NCI-H460 (cell line): ENCODE measurements around the gene RSAD2. TPM values are rescaled to one million over a fixed set of nuclear protein-coding genes. Genes with fewer than 3 reads are reported as not detected.
"Not testable (repeated sequence)": the region's sequence is repeated elsewhere in the genome, so short reads cannot be mapped to it uniquely, and the experiment has no call there.

Experiments
- DNase-seq: peaks from one replicate; pipeline ENCODE4 v3.0.0-alpha.2; 2016; ENCODE audit warnings: low read depth; ENCODE audit errors: extremely low read depth
- polyA plus RNA-seq: library from polyadenylated mRNA; depleted of rRNA; stranded (reverse); fragments of >200 nt; gene quantifications from 2 replicates; pipeline ENCODE4 v1.2.3, GENCODE V29; 2014; cell fraction: nucleus; rRNA removed
- total RNA-seq: library from RNA; depleted of rRNA; stranded (reverse); fragments of >200 nt; shearing (Covaris generic); gene quantifications from 2 replicates; pipeline ENCODE4 v1.2.3, GENCODE V29; 2014; rRNA removed

RSAD2 gene, protein sequence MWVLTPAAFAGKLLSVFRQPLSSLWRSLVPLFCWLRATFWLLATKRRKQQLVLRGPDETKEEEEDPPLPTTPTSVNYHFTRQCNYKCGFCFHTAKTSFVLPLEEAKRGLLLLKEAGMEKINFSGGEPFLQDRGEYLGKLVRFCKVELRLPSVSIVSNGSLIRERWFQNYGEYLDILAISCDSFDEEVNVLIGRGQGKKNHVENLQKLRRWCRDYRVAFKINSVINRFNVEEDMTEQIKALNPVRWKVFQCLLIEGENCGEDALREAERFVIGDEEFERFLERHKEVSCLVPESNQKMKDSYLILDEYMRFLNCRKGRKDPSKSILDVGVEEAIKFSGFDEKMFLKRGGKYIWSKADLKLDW
- total RNA-seq = 0.02 TPM in 1 of 2 replicates, not detected in the other
- polyA plus RNA-seq = 0.60 TPM in 1 of 2 replicates, not detected in the other

GRCh38 chr2:6877402-6878304 lies at the start of gene RSAD2:
Gene RSAD2 (plus strand): TSS chr2:6877777. CDS start chr2:6877801, 24 bp downstream.
- peak; percentile 13 for DNase-seq

GRCh38 chr2:6828299-6828584 lies 49.3 kb upstream of the RSAD2 start:
- no peak for DNase-seq

GRCh38 chr2:6831229-6831628 lies 46.3 kb upstream of the RSAD2 start:
- DNase-seq = no peak

DNA sequence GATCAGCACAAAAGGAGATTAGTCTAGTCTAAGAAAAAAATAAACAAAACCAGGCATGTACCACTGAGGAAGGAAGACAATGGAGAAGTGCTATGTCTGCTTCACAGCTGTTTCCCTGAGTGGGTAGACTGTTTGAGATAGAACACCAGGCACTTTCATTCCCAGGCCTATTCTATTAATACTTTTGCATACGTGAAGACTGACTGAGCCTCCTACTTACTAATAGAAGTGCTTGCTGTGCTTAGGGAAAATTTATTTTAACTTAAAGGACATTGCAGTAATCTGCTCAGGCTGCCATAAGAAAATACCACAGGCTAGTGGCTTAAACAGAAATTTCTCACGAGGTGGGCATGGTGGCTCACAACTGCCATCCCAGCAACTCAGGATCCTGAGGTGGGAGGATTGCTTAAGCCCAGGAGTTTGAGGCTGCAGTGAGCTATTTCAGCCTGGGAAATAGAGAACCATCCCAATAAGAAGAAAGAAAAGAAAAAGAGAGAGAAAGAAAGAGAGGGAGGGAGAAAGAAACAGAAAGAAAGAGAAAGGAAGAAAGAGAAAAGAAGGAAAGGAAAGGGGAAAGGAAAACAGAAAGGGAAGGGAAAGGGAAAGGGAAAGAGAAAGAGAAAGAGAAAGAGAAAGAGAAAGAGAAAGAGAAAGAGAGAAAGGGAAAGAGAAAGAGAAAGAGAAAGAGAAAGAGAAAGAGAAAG lies 44.8 kb upstream of the RSAD2 start:
- no peak for DNase-seq

- no peak for DNase-seq
Observed at GRCh38 chr2:6833300-6833604, 44.3 kb upstream of the RSAD2 start.

DNA sequence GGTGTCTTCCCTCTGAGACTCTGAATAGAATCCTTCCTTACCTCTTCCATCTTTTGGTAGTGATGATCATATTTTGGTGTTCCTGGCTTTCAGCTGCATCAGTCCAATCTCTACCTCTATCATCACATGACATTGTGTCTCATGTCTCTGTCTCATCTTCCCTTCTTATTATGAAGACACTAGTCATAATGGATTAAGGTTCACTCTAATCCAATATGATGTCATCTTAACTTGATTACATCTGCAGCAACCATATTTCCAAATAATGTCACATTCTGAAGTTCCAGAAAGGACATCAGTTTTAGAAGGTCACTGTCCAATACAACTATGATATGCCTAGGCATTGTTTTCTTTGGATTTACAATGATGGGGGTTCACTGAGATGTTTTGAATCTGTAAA lies 43.4 kb upstream of the RSAD2 start:
- DNase-seq = no peak

GRCh38 chr2:6835467-6835866 lies 42.1 kb upstream of the RSAD2 start:
- no peak for DNase-seq

DNA sequence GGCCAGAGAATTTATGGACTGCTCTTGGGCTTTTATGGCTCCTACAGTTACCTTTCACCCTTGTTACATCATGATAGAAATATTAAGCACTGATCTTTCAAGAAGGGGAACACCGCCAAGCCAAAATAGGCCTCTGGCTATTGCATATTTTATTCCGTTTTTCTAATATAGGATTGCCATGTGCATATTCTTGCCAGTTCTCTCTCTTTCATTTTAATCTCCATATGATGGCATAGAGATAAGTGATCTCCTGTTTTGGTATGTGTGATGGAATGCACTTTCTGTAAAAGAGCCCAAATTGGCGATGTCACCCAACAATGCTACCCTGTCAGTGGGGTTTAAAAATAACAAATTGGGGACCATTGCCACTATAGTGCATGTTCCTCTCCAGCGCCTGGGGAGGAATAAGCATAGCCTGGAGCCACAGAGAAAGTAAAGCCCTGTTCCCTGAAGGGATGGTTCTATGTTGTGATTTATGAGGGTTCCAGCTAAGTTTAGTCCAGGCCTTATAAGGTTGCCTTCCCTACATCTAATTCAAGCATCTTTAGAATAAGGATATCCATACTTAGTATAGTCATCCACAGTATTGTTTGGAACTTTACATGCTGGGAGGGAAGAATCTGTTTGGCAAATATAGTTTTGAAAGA lies 38.8 kb upstream of the RSAD2 start:
- no peak for DNase-seq

- no peak for DNase-seq
Observed at GRCh38 chr2:6841537-6842287, 35.9 kb upstream of the RSAD2 start.

DNA sequence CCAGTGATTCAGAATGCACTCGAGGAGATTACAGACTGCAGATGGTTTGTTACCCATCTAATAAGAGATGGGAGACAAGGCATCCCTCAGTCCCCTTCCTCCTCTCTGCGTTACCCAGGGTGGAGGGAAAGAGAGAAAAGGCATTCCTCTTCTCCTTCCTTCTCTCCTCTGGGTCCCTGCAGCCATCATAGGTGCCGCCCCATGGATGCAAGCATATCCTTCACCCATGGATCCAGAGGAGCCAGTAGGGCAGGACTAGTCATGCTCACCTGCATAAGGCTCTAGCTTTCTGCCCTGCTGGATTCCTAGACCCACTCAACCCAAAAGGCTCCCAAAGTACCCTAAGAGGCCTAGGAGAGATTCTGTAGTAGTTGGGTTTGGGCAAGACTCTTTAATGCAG lies 32.3 kb upstream of the RSAD2 start:
- DNase-seq = no peak

GRCh38 chr2:6845903-6846302 lies 31.7 kb upstream of the RSAD2 start:
- DNase-seq = no peak

GRCh38 chr2:6846540-6846939 lies 31.0 kb upstream of the RSAD2 start:
- no peak for DNase-seq

DNA sequence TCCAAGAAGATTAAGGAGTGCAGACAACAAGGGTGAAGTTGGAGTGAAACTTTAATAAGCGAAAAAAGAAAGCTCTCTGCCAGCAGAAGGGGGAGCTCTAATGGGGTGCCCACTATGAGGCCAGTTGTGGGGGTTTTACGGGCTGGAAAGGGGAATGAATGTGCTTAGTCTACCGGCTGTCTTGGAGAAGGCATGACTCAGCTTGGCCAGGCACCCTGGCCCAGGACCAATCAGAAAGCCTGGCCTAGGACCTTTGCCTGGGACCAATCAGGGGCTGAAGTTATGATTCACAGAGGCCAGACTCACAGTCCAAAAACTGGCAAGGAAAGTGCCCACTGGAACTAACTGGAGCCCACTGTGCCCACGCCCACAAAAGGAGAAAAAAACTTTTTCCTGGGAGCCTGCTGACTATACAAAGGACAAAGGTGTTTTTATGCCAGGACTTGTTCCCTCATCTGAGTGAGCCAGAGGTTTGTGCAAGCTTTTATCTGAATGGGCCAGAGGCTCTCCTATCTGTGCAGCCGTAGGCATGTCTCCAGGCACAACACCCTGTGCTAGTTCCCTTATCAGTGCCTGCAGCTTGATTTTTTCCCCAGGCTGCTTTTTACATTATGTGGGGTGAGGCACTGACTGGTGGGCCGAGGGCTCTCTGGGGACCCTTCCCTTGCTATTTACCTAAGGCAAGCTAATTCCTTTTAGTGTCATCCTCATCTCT lies 30.5 kb upstream of the RSAD2 start:
- DNase-seq = no peak

GRCh38 chr2:6852195-6852594 lies 25.4 kb upstream of the RSAD2 start:
- DNase-seq = no peak

DNA sequence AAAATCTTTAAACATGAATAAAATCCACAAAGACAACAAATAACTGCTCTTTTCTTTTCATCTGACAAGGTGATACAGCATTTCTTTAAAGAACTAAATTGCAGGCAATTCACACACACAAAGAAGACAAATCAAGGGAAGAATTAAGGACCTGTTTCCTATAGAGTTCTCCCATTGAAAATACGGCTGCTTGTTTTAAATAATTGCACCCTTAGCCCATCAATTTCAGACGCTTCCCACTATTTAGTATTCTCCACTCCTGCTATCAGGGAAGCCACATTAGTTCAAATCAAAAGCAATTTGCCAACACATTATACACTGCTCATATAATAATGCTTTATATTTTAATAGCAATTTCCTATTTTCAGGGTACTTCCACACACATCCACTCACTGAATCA lies 23.2 kb upstream of the RSAD2 start:
- DNase-seq = no peak

DNA sequence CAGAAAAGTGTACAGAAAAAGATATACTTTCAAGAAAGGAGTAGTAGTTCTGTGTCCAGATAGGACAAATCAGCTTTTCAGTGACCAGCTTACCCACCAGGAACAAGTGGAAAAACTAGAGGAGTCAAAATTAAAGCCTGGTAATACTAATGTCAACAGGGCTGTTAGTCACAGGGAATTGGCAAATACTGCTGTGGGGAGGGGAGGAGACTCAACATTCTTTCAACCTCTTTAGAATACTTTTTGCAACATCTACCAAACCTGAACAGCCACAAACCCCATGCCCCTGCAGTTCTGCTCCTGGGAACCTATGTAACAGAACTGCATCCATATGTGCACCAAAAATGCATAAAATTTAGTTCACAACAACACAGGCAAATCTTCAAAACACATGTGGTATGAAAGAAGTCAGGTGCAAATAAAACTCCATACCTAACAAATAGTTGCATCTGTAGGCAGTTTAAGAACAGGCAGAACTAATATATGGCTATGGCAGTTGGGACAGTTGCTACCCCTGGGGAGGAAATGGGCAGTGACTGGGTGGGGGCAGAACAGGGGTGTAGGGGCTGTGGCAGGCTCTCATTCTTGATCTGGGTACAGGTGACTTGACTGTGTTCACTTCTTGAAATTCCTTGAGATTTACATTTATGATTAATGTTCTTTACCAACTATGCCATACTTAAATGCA lies 21.6 kb upstream of the RSAD2 start:
- no peak for DNase-seq

DNA sequence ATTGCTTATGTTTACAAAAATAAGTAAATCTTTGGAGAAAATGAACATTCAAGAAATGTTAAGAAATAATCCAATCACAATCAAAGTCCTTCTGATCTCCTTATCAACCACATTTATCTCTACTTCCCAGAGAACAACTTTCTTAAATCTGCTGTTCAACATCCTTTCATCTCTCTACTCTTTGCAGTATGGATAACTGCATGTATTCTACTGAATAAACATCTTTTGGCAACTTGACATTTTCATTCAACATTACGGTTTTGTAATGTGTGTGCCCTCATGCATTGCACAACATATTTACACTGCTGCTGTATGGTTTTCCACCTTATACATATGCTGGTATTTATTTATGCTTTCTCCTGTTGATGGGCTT lies 21.0 kb upstream of the RSAD2 start:
- no peak for DNase-seq

DNA sequence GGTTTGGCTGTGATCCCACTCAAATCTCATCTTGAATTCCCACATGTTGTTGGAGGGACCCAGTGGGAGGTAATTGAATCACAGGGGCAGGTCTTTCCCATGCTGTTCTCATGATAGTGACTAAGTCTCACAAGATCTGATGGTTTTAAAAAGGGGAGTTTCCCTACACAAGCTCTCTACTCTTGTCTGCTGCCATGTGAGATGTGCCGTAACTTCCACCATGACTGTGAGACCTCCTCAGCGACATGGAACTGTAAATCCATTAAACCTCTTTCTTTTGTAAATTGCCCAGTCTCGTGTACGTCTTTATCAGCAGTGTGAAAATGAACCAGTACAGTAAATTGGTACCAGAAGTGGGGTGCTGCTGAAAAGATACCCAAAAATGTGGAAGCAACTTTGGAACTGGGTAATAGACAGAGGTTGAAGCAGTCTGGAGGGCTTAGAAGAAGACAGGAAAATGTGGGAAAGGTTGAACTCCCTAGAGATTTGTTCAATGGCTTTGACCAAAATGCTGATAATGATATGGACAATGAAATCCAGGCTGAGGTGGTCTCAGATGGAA lies 19.0 kb upstream of the RSAD2 start:
- DNase-seq = not testable (repeated sequence)

DNA sequence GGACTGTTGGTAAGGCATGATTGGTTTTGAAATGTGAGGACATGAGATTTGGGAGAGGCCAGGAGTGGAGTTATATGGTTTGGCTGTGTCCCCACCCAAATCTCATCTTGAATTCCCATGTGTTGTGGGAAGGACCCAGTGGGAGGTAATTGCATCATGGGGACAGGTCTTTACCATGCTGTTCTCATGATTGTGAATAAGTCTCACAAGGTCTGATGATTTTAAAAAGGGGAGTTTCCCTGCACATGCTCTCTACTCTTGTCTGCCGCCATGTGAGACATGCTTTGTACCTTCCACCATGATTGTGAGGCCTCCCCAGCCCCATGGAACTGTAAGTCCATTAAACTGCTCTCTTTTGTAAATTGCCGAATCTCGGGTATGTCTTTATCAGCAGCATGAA lies 17.3 kb upstream of the RSAD2 start:
- DNase-seq = no peak
